PC-9 (cell line): ENCODE data around the gene SNX9.

Experiments used
- CTCF ChIP-seq: fragments of 200-600 bp; sonication (generic); conservative IDR thresholded peaks from 2 replicates; pipeline ENCODE4 v1.6.1; 2017; ENCODE audit warnings: mixed run types, antibody characterized with exemption, mild to moderate bottlenecking, moderate library complexity
- EZH2 ChIP-seq: fragments of 200-600 bp; sonication (generic); IDR thresholded peaks from 2 replicates; pipeline ENCODE4 v1.8.0; 2017; ENCODE audit warnings: antibody characterized with exemption, low read depth

GRCh38 chr6:157904999-157905398 lies 82.0 kb downstream of the SNX9 start:
- no peak for TF ChIP-seq CTCF
- TF ChIP-seq EZH2: no peak
